Measurements from ENCODE around the gene GNGT2.

Gene GNGT2
- total RNA-seq, result 1.8 to 9.3 (median 8.1) reads per million in 4 experiments

DNA sequence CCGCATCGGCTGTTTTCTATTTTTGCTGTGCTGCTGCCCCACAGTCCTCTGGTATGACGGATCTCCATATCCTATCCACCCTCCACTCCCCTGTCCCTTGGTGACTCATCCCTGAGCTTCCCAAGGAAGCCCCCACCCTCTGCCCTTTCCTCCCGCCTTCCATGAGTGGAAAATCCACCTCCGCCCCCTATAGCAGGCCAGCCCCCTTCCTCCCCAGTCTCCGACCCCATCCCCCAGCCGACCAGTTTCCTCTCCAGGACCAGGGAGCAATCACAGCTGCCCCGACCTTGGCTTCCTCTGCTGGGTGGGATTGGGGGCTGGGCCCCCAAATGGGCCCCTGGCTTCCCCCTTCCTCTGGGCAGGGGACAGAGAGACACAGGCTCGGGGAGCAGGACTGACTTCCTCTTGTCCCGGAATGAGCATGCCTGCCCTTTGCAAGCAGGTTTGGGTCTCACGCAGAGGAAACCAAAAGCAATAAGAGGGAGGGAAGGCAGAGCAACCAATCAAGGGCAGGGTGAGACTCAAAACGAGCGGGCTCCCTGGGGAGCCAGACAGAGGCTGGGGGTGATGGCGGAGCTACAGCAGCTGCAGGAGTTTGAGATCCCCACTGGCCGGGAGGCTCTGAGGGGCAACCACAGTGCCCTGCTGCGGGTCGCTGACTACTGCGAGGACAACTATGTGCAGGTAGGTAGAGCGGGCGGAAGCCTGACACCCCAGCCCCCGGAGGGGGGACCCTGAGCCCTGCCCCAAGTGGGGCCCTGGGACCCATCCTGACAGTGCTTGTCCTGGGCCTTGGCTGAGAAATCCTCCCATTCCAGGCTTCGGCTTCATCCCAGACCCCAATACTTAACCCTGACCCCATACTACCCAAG, at the start of gene GNGT2, which contains the start of gene ABI3:
Gene GNGT2, minus strand, starts transcription at position 417 of the 872 bp plus-strand sequence. CDS start 3,152 bp downstream, outside the sequence.
Gene ABI3, plus strand, starts transcription at position 550 of the 872 bp plus-strand sequence. Its CDS starts 18 bp downstream, at position 568.
- peak; percentile 33 for DNase-seq

DNA sequence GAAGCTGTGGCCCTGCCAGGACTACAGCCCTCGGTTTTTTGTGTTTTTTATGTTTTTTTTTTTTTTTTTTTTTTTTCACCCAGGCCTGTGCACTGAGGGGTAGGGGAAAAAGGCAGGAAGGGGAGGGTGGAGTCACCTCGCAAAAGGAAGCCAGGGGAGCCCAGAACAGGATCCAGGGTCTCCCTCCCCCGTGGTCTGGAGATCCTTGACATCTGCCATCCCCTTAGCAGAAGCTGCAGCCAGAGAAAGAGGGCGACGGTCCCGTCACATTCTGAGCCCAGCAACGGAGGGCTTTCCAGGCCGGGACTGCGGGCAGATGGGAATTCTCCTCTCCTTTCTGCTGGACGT, 49.3 kb upstream of the GNGT2 start:
- DNase-seq, result no peak

DNA sequence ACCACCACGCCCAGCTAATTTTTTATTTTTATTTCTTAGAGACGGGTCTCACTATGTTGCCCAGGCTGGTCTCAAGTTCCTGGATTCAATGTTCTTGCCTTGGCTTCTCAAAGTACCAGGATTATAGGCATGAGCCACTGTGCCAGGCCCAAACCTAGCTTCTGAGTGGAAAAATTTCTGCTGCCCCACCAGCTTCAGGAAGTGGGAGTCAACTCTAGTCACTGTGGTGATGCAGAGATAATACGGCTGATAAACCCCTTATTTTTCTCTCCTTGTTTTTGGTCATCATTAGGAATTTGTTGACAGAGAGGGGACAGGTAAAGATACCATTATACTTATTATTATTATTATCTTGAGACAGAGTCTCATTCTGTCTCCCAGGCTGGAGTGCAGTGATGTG, 48.0 kb upstream of the GNGT2 start:
- no peak for DNase-seq

GRCh38 chr17:49255125-49255524, 44.8 kb upstream of the GNGT2 start:
- no peak for DNase-seq

- DNase-seq, result no peak
Measured at GRCh38 chr17:49254066-49254465, 43.7 kb upstream of the GNGT2 start.

- DNase-seq, result no peak
Measured at GRCh38 chr17:49252148-49252695, 41.8 kb upstream of the GNGT2 start.

DNA sequence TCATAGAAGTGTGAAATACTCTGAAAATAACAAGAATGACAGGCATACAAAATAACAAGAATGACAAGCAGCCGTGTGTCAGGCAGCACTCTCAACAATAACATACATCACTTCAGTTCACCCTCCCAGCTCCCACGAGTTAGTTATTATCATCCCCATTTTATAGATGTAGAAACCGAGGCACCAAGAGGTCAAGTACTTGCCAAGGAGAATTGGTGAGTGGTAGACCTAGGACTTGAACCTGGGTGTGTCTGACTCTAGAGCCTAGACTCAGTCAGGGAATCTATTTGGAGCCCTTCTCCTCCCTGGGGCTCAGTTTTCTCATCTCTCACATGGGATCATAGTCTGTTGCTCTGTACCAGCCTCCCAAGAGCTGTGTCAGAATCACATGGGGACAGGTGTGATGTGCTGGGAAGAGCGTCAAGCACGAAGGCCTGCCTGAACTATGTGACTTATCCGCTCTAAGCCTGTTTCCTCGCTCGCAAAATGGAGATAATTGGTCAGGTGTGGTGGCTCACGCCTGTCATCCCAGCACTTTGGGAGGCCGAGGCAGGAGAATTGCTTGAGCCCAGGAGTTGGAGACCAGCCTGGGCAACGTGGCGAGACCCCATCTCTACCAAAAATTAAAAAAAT, 39.6 kb upstream of the GNGT2 start:
- DNase-seq, result no peak

GRCh38 chr17:49249292-49249794, 39.0 kb upstream of the GNGT2 start:
- no peak for DNase-seq

- no peak for DNase-seq
Measured at GRCh38 chr17:49247944-49248343, 37.6 kb upstream of the GNGT2 start.

DNA sequence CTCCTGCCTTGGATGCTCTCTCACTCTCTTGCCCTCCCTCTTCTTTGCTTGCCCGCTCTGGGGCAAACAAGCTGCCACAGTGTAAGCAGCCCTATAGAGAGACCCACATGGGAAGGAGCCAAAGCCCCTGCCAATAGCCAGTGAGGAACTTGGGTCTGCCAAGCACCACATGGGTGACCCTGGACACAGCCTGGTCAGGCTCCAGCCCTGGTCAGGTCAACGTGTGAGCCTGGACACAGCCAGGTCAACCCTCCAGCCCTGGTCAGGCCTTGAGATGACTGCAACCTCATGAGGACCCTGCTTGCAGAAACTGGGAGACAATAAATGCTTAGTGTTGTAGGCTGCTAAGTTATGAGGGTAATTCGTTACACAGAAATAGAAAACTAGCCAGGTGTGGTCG, 34.5 kb upstream of the GNGT2 start:
- DNase-seq, result no peak

DNA sequence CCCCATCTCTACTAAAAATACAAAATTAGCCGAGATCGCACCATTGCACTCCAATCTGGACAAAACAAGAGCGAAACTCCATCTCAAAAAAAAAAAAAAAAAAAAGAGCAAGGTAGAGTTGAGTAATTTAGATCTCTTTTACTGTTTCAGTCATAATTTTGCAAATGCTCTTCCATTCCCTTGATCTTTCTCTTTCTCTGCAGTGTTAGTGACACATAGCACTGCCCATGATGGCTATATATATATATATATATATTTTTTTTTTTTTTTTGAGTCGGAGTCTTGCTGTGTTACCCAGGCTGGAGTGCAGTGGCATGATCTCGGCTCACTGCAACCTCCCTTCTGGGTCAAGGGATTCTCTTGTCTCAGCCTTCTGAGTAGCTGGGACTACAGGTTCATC, 32.4 kb upstream of the GNGT2 start:
- no peak for DNase-seq

- no peak for DNase-seq
Measured at GRCh38 chr17:49241692-49242397, 31.5 kb upstream of the GNGT2 start.

DNA sequence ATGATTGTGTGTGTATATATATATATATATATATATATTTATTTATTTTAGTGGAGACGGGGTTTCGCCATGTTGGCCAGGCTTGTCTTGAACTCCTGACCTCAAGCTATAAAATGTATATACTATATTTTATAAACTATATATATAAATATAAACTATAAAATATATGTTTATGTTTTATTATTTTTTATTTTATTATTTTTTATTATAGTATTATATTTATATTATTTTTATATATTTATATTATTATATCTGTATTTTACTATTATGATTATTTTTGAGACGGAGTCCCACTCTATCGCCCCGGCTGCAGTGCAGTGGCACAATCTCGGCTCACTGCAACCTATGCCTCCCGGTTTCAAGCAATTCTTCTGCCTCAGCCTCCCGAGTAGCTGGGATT, 30.7 kb upstream of the GNGT2 start:
- DNase-seq, result no peak

DNA sequence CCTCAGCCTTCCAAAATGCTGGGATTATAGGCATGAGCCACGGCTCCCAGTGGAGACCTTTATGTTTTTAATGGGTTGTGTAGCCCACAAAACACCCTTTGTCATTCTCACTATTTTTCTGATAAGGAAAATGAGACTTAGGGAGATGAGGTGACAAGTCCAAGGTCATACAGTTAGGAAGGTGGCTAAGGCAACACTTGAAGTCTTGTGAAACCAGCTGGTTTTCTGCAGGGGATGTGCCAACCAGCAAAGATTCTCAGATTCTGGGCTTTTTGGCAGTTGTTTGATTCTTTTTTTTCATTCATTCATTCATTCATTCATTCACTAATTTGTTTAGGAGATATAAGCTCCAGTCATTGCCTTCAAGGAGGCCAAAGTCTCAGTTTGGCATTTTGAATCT, 30.2 kb upstream of the GNGT2 start:
- no peak for DNase-seq

DNA sequence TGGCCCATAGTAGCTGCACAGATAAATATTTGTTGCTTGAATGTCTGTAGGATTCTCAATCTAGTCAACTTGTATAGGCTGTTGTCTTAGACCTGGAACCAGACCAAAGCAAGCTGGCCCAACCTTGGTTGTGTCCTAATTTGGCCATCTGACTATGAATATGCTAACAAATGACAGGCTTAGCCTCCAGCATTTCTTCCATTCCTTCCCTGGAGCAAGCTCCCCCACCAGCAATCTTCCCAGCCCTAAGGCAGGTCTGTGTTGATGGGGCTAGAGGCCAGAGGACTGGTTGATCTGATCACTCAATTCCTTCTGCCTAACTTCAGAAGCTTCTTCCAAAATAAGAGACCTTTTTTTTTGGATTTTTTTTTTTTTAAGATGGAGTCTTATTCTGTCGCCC, 29.6 kb upstream of the GNGT2 start:
- no peak for DNase-seq

GRCh38 chr17:49235896-49236295, 25.5 kb upstream of the GNGT2 start:
- no peak for DNase-seq

DNA sequence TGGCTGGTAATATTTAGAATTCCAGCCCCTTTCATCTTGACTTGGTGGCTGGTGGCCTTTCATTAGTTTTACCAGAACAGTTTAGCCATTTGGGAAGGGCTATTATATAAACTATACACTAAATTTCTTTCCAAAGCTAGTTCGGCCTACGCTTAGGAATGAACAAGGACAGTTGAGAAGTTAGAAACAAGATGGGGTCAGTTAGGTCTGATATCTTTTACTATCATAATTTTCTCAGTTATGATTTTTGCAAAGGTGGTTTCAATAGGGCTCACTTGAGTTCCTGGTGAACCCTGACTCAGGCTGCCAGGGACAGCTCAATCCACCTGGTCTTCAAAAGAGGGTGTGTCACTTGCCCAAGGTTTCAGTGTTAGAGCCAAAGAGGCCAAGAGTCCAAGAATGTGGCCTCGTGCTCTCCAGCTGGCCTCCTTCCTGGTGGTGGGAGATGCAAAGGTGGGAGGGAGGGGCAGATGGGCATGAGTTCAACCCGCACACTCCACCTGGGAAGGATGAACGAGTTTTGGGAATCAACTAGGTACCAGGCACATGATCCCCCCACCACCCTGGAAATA, 24.2 kb upstream of the GNGT2 start:
- no peak for DNase-seq

DNA sequence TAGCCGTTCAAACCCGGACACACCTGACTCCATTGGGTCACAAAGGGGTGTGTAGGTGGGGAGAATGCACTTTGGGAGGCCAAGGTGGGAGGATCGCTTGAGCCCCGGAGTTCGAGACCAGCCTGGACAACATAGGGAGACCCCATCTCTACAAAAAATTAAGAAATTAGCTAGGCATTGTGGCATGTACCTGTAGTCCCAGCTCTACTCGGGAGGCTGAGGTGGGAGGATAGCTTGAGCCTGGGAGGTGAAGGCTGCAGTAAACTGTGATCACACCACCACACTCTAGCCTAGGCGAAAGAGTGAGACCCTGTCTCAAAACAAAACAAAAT, 21.2 kb upstream of the GNGT2 start:
- no peak for DNase-seq

DNA sequence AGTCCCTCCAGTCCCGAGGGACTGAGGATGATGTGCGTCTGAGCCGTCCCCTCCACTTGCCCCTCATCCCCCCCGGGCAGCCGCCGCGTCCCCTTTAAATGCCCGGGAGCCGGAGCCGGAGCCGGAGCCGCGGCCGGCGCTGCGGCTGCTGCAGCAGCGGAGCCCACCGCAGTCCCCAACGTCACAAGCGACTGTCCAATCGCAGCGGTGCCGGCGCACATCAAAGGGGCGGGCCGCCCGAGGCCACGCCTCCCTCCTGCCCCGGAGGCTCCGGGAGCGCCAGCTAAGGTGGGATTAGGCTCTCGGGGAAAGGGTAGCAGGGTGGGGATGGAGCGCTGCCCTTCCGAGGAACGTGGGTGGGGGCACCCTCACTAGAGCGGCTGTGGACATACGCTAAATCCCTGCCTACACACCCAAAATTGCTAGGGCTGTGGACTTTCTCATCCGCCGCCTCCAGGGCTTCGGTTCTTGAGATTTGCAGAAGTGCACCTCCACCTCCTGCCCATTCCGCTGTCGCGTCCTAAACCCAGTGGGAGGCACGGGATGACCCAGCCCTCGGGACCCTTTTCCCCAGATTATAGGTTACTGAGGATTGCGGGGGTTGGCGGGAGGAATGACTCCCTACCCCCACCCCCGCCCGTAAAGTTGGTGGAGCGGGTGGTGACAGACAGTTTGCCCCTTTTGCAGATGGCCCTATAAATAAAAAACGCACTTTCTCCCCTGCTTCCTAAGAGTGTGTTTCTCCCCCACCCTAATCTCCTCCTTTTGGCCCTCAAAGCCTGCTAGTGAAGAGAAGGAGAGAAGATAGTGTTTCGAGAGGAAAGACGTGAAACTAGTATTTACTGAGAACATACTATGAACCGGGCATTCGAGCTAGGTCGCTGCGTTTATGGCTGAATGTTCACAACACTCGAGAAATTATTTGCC, 20.5 kb upstream of the GNGT2 start, which contains the start of gene PHOSPHO1:
Gene PHOSPHO1, minus strand, starts transcription at position 152 of the 927 bp plus-strand sequence. CDS start 4,096 bp downstream, outside the sequence.
- peak; percentile 80 for DNase-seq

GRCh38 chr17:49229805-49230600, 19.6 kb upstream of the GNGT2 start:
- no peak for DNase-seq

All from effector CD8-positive, alpha-beta T cell (primary cell).